GM18867 (cell line): ENCODE data around the gene CUTA.

Experiments used
- ATAC-seq: cut with Tn5 transposase; IDR thresholded peaks from one replicate; pipeline ENCODE4 v1.9.1; 2021; ENCODE audit warnings: mild to moderate bottlenecking, moderate library complexity; ENCODE audit not compliant: unreplicated experiment

The CUTA gene

DNA sequence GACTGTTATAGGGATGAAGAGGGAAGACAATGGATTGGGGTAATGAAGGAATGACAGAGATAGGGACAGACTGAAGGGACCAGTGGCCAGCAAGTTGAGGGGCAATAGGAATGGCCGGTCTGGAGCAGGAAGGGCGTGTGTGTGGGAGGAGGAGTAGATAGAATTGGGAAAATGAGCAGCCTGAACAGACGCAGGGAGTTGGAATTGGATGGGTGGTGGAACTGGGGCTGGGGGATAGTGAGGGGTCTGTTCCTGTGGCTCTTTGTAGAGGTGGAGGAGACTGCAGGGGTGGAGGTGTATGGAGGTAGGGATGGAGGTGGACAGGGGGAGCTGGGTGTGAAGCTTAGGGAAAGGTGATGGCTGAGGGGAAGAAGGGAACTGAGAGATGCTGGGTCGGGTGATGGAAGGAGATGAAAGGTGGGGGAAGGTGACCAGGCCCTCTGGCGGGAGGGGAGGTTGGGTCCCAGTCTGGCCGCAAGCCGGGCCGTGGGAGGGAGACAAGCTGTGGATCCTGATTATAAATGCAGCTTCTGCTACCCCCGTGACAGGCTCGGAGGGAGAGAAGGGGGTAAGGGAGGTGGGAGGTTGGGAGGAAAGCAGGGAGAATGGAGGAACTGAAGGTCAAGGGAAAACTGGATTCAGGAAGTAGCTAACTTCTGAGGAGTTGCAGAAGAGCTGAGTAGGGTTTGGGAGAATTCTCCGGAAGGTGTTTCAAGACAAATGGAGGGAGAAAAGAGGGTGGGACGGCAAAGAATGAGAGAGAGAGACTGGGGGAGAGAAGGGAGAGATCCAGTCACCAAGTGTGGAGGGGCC lies 7.2 kb upstream of the CUTA start:
- no peak for ATAC-seq

DNA sequence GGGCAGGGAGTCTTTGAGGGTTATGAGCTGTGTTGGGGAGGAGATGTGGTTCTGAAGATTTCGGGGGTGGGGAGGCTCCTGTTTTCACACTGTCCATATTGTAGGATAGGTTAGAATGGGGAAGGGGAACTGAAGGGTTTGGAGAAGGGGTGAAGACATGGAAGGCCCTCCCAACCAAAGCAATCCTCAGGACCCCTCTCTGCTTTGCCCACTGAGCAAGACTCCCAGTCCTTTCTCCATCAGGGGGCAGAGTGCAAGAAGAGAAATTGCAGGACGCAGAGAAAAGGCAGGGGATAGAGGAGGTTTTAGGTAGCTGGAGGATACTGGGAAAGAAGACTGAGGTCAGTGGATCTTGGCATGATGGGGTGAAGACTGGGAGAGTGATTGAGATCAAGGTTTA lies 5.9 kb upstream of the CUTA start:
- no peak for ATAC-seq

DNA sequence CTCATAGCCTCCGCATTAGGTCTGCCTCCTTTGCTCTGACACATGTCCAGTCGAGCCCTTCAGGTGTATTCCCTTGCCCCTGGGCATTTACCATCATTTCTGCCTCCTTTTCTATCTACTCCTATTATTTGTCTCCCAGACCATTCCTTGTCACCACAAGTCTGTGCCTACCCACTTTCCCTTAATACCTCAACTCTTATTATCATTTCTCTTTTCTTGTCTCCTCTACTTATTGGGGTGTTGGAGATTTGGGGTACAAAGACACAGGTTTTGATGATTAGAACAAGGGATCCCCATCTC lies 3.4 kb upstream of the CUTA start:
- ATAC-seq, result no peak

DNA sequence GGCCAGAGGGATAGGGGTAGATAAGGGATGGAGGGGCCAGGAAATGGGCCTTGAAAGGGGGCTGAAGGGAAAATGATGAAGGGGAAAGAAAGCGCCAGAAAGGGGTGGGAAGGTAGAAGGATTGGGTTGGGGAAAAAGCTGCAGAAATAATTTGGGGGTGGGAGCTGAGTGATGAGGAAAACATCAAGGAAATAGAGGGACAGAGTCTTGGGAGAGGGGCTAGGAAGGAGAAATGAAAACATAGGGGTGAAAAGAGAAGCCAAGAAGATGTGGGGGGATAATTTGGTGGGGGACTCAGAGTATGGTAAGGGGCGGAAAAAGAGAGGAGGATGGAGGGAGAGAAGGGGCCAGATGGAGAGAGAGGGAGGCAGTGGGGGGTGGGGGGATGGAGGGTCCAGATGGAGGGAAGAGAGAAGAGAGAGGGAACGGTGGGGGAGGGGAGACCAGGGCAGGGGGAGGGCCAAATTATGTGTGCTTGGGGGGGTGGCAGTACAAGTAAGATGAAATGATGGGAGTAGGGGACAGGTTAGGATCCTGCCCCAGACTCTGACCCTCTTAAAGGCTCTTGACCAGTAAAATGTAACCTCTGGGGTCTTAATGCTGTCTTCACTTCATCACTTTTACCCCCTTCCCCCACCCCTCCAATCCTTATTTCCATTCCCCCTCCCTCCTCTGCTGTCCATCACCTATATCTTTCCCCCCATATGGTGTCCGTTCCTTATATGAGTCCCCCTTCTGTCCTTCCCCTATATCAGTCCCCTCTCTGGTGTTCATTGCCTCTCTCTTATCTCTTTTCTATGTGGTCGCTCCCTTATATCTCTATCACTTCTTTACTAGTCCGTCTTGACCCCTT lies 2.8 kb upstream of the CUTA start:
- ATAC-seq, result no peak

- no peak for ATAC-seq
Measured at GRCh38 chr6:33419580-33420490, 1.9 kb upstream of the CUTA start, which contains the start of gene SYNGAP1. SYNGAP1 (plus strand) TSS chr6:33420065; CDS start chr6:33420265, 200 bp downstream.

GRCh38 chr6:33418690-33419291 lies 884 bp upstream of the CUTA start:
- no peak for ATAC-seq

DNA sequence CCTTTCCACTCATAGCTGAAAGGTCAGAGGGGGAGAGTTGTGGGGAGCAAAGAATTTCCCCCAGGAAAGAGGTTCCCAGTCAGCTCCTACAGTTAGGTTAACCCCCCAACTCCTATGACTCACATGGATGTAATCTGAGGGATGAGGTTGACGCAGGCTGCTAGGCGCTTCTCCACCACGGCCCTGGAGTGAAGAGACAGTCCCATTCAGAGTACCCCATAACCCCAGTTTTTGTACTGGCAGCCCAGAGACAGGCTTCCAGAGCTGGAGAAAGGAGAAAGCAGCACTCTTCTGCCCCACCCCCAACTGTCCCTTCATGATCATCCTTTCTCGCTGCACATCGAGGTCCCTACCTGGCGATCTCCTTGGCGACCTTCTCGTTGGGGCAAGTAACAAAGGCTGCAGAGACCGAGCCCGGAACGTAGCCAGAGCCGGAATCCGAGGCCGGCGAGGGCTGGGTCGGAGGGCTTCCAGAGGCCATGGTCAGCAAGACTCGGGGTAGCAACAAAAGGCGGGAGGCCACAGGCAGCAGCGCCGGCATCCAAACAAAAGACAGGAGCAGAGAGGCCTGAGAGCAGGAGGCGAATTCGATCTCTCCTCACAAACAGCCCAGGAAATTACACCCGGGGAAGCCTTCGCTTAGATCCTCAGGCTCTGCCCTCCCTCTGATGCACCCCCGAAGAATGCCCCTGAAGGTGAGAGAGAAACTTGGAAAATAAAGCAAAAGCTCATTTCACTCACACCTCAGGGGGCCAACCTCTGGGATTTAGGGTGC lies 592 bp downstream of the CUTA start:
- no peak for ATAC-seq

- no peak for ATAC-seq
Measured at GRCh38 chr6:33416386-33417127, 1.4 kb downstream of the CUTA start.

- ATAC-seq, result no peak
Measured at GRCh38 chr6:33415831-33416230, 2.1 kb downstream of the CUTA start.

GRCh38 chr6:33414592-33415271 lies 3.2 kb downstream of the CUTA start:
- no peak for ATAC-seq

DNA sequence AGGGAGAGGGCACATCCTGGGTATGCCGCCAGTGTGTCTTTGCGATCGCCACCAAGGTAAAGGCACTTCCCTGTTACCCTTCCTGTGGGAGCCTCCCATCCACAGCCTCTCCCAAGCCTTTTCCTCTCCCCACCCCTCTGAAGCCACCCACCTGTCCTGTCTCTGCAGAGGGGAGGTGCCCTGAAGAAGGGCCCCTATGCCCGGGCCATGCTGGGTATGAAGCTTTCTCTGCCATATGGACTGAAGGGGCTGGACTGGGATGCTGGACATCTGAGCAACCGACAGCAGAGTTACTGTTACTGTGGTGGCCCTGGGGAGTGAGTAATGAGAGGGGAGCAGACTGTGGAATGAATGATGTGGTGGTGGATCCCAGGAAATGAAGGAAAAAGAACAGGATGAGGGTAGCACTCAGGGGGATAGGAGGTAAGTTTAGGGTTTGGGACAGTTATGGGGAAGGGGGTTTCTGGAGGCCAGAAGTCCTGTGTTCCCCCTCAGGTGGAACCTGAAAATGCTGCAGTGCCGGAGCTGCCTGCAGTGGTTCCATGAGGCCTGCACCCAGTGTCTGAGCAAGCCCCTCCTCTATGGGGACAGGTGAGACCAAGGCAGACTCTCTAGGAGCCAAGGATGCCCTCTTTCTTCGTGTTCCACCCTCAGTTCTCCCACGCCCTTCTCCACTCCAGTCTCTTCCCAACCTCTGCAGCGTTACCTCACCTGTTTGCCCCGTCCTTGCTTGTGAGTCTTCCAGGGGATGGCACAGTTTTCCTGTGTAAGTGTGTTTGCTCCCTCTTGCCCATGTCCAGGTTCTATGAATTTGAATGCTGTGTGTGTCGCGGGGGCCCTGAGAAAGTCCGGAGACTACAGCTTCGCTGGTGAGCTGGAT lies 4.4 kb downstream of the CUTA start:
- ATAC-seq, result no peak

DNA sequence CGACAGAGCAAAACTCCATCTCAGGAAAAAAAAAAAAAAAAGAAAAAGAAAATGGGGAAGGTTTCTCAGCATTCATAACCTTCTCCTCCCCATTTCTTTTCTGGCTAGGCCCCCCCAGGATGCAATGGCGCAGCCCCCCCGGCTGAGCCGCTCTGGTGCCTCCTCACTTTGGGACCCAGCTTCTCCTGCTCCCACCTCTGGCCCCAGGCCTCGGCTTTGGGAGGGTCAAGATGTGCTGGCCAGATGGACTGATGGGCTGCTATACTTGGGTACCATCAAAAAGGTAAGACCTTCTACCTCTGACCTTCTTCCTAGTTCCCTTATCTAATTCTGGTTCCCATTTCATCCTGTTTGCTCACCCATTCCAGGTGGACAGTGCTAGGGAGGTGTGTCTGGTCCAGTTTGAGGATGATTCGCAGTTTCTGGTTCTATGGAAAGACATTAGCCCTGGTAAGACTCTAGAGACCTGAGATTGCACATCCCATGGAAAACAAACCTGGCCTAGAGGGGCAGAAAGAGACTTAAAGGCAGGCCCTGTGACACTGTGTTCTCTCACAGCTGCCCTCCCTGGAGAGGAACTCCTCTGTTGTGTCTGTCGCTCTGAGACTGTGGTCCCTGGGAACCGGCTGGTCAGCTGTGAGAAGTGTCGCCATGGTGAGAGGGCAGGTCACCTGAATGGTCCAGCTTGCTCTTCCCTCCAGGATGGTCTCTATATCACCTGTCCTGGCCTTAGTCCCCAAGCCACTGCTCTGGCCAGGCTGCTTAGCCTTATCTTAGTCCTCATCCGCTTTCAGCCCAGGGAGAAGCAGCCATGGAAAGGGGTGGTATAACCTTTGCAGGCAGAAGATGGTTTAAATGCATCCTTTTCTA lies 5.5 kb downstream of the CUTA start:
- no peak for ATAC-seq

GRCh38 chr6:33411632-33412005 lies 6.3 kb downstream of the CUTA start:
- ATAC-seq, result no peak

DNA sequence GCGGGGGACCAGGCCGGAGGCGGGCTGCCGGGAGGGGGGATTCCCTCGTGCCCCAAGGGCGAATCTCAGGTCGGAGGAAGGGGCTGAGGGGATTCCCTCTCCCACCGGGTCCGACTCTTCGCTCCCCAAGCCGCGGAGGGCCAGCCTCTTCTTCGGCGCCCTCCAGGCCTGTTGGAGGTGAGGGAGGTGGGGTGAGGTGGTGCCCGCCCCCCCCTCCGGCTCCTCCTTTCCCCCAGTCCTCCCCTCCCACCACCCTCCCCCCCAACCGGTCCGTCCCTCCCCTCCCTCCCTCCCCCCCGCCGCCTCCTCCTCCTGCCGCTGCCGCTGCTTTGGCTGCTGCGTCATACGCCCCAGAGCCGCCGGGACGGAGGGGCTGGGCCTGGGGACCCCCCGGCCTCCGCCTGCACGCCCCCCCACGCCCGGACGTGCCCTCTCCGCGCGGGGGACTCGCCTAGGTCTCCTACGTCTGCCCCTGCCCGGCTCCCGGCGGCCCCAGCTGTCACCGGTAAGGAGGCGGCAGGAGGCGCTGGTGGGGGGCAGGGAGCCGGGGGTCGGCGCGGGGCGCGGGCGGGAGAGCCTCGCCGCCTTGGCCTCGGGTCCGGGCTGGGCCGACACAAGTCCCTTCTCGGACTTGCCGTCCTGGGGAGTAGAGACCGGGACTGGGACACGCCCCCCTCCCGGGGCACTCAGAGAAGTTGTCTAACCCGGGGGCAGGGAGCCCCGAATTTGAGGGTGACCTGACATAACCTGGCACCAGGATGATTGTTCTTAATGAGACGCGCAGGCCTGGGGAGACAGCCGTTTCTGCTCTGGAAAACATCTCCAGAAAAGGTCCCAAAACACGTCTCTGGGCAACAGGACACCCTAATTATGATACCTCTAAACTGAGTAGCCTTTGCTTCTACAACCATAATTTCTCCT lies 6.9 kb downstream of the CUTA start, which contains the start of gene PHF1:
Gene PHF1 (plus strand): TSS at position 304 of the 921 bp plus-strand sequence. CDS start 1,250 bp downstream, outside the sequence.
- peak; percentile 26 for ATAC-seq

DNA sequence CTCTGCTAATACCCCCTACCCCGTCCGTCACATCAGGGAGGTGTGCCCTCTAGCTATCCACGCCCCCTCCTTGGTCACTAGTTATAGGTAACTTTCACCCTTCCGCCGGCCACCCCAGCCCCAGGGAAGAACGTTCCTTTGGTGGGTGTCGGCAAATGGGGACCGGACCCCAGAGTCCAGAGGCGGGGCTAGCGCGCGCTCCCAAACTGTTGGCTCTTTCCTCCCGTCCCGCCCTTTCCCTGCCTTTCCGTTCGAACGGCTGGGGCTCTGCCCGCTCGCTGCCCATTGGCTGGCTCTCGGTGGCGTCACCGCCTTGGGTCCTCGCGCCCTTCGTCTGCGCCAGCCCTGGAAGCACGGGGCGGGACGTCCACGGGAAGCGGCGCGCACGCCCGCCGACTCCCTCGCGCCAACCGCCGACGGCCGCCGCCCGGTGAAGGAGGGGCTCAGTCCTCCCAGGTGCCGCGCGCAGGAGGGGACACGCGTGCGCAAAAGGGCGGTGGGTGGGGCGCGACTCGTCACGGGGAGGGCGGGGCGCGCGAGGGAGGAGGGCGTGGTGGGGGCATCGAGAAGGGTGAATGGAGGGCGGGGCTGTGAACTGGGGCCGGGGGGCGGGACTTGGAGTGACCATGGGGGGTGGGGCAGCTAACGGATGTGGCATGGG lies 7.7 kb downstream of the CUTA start:
- ATAC-seq, result peak; percentile 78
